Fibroblast of pulmonary artery (primary cell): ENCODE results near the gene ZNF30.

Experiments used
- DNase-seq: peaks from one replicate; pipeline ENCODE4 v3.0.0-alpha.2; 2010; ENCODE audit warnings: low read depth
- H3K4me3 ChIP-seq: replicated peaks from 2 replicates; pipeline ENCODE4 v1.5.1; 2011; ENCODE audit warnings: low read depth, mild to moderate bottlenecking, control low read depth, low read length, moderate library complexity
- TF ChIP-seq, protein P1 (sequence below): IDR thresholded peaks from 2 replicates; pipeline ENCODE4 v1.5.1; 2011; ENCODE audit warnings: mild to moderate bottlenecking, control low read depth, low read length, inconsistent platforms; ENCODE audit errors: missing control alignments

Gene ZNF30

GRCh38 chr19:34926685-34927375, at the start of gene ZNF30:
ZNF30 (plus strand) TSS chr19:34926903; CDS start chr19:34929948, 3,045 bp downstream.
- TF ChIP-seq, protein P1, sequence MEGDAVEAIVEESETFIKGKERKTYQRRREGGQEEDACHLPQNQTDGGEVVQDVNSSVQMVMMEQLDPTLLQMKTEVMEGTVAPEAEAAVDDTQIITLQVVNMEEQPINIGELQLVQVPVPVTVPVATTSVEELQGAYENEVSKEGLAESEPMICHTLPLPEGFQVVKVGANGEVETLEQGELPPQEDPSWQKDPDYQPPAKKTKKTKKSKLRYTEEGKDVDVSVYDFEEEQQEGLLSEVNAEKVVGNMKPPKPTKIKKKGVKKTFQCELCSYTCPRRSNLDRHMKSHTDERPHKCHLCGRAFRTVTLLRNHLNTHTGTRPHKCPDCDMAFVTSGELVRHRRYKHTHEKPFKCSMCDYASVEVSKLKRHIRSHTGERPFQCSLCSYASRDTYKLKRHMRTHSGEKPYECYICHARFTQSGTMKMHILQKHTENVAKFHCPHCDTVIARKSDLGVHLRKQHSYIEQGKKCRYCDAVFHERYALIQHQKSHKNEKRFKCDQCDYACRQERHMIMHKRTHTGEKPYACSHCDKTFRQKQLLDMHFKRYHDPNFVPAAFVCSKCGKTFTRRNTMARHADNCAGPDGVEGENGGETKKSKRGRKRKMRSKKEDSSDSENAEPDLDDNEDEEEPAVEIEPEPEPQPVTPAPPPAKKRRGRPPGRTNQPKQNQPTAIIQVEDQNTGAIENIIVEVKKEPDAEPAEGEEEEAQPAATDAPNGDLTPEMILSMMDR: no peak
- DNase-seq: peak; percentile 94
- H3K4me3 ChIP-seq: peak within 1 kb of the TSS; percentile 86

DNA sequence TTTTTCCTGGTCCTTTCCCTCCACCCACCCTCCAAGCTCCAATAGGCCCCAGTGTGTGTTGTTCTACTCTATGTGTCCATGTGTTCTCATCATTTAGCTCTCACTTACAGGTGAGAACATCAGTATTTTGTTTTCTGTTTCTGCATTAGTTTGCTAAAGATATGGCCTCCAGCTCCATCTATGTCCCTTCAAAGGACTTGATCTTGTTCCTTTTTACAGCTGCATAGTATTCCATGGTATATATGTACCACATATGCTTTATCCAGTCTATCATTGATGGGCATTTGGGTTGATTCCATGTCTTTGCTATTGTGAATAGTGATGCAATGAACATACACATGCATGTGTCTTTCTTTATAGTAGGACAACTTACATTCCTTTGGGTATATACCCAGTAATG, 47.1 kb upstream of the ZNF30 start:
- no peak for DNase-seq
- TF ChIP-seq, protein P1: no peak
- no peak overlapping the region for H3K4me3 ChIP-seq

GRCh38 chr19:34880034-34880433, 46.7 kb upstream of the ZNF30 start:
- TF ChIP-seq, protein P1: no peak
- DNase-seq: no peak
- no peak overlapping the region for H3K4me3 ChIP-seq

DNA sequence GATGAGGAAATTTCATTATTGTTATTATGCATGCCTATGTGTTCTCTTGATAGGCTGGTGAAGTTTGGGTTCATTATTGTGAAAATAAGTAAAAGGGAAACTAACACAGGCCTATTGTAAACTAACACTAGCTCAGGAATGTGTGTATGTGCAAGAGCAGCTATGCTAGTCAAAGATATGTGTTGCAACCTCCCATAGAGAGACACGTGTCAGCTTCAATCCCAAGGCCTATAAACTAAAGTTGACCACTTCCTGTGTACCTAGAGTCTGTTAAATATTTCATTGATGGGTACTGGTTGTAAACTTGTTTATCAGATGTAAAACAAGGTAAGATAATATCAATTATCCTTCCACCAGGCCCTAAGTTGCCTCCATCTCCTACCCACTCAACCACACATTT, 44.7 kb upstream of the ZNF30 start:
- H3K4me3 ChIP-seq: no peak overlapping the region
- TF ChIP-seq, protein P1: no peak
- peak; percentile 3 for DNase-seq

GRCh38 chr19:34888091-34888490, 38.6 kb upstream of the ZNF30 start:
- DNase-seq: no peak
- TF ChIP-seq, protein P1: no peak
- H3K4me3 ChIP-seq: no peak overlapping the region

GRCh38 chr19:34900245-34900644, 26.5 kb upstream of the ZNF30 start:
- no peak overlapping the region for H3K4me3 ChIP-seq
- TF ChIP-seq, protein P1: no peak
- no peak for DNase-seq
